GM19240 (cell line): ENCODE data around the gene GSTT2.
"Not testable (repeated sequence)": the region's sequence is repeated elsewhere in the genome, so short reads cannot be mapped to it uniquely, and the experiment has no call there.

Source experiments
- DNase-seq: peaks from one replicate; pipeline ENCODE4 v3.0.0; 2011; ENCODE audit warnings: low spot score; ENCODE audit not compliant: insufficient read length

The GSTT2 gene

GRCh38 chr22:23979557-23980240 is at the start of gene GSTT2:
Gene GSTT2, plus strand, starts transcription at chr22:23980134.
- not testable (repeated sequence) for DNase-seq

GRCh38 chr22:23938328-23939016 is 41.5 kb upstream of the GSTT2 start:
- DNase-seq = no peak

GRCh38 chr22:23939017-23939357 is 40.9 kb upstream of the GSTT2 start:
- DNase-seq = no peak

GRCh38 chr22:23940166-23940565 is 39.8 kb upstream of the GSTT2 start:
- DNase-seq = not testable (repeated sequence)

GRCh38 chr22:23947391-23947790 is 32.5 kb upstream of the GSTT2 start:
- DNase-seq = not testable (repeated sequence)

GRCh38 chr22:23949764-23950163 is 30.2 kb upstream of the GSTT2 start:
- not testable (repeated sequence) for DNase-seq

- not testable (repeated sequence) for DNase-seq
Measured at GRCh38 chr22:23951383-23951782, 28.6 kb upstream of the GSTT2 start.

GRCh38 chr22:23952794-23953405 is 27.0 kb upstream of the GSTT2 start:
- DNase-seq = not testable (repeated sequence)

- DNase-seq = not testable (repeated sequence)
Measured at GRCh38 chr22:23953485-23953884, 26.4 kb upstream of the GSTT2 start.

GRCh38 chr22:23954193-23954990 is 25.5 kb upstream of the GSTT2 start:
- not testable (repeated sequence) for DNase-seq

- DNase-seq = not testable (repeated sequence)
Measured at GRCh38 chr22:23954991-23955305, 25.0 kb upstream of the GSTT2 start.

- DNase-seq = not testable (repeated sequence)
Measured at GRCh38 chr22:23955886-23956285, 24.0 kb upstream of the GSTT2 start.

- not testable (repeated sequence) for DNase-seq
Measured at GRCh38 chr22:23956301-23956900, 23.5 kb upstream of the GSTT2 start.

GRCh38 chr22:23961084-23961771 is 18.7 kb upstream of the GSTT2 start, which contains the start of gene GSTT2B:
Gene GSTT2B, minus strand, starts transcription at chr22:23961195. Its CDS starts 64 bp downstream, at chr22:23961131.
- DNase-seq = not testable (repeated sequence)

GRCh38 chr22:23966094-23966493 is 13.8 kb upstream of the GSTT2 start:
- not testable (repeated sequence) for DNase-seq

GRCh38 chr22:23966568-23966967 is 13.4 kb upstream of the GSTT2 start, which contains the start of gene DDTL:
Gene DDTL, plus strand, starts transcription at chr22:23966888. Its CDS starts 27 bp downstream, at chr22:23966915.
- not testable (repeated sequence) for DNase-seq

- DNase-seq = no peak
Measured at GRCh38 chr22:23969071-23969470, 10.9 kb upstream of the GSTT2 start.

GRCh38 chr22:23970201-23970641 is 9.7 kb upstream of the GSTT2 start:
- DNase-seq = no peak

- DNase-seq = no peak
Measured at GRCh38 chr22:23970816-23971486, 9.0 kb upstream of the GSTT2 start.

GRCh38 chr22:23971927-23972326 is 8.0 kb upstream of the GSTT2 start:
- DNase-seq = not testable (repeated sequence)
